Ishikawa (cell line): Measurements from ENCODE around the gene UBAC2.

Source experiments
- CEBPB ChIP-seq: IDR thresholded peaks from 2 replicates; pipeline ENCODE4 v1.6.1; 2012
- CREB1 ChIP-seq: IDR thresholded peaks from 2 replicates; pipeline ENCODE4 v1.6.1; 2012; ENCODE audit warnings: low read depth
- EP300 ChIP-seq: IDR thresholded peaks from 2 replicates; pipeline ENCODE4 v1.6.1; 2012; ENCODE audit warnings: borderline replicate concordance
- FOXM1 ChIP-seq: IDR thresholded peaks from 2 replicates; pipeline ENCODE4 v1.6.1; 2012; ENCODE audit warnings: low read depth, borderline replicate concordance
- MAX ChIP-seq: IDR thresholded peaks from 2 replicates; pipeline ENCODE4 v1.6.1; 2012
- NFIC ChIP-seq: IDR thresholded peaks from 2 replicates; pipeline ENCODE4 v1.6.1; 2012
- RAD21 ChIP-seq: IDR thresholded peaks from 2 replicates; pipeline ENCODE4 v1.6.1; 2012; ENCODE audit warnings: low read depth
- REST ChIP-seq: IDR thresholded peaks from 2 replicates; pipeline ENCODE4 v1.6.1; 2012; ENCODE audit warnings: low read depth, mild to moderate bottlenecking
- TAF1 ChIP-seq: IDR thresholded peaks from 2 replicates; pipeline ENCODE4 v1.6.1; 2012; ENCODE audit warnings: low read depth, mild to moderate bottlenecking
- TEAD4 ChIP-seq: IDR thresholded peaks from 2 replicates; pipeline ENCODE4 v1.6.1; 2012
- YY1 ChIP-seq: IDR thresholded peaks from 2 replicates; pipeline ENCODE4 v1.6.1; 2012; ENCODE audit warnings: low read depth
- ZBTB7A ChIP-seq: IDR thresholded peaks from 2 replicates; pipeline ENCODE4 v1.6.1; 2012; ENCODE audit warnings: low read depth

GRCh38 chr13:99351772-99352171 lies 151.1 kb downstream of the UBAC2 start:
- TF ChIP-seq RAD21 (no peak), CEBPB (no peak), TAF1 (no peak), ZBTB7A (no peak), EP300 (no peak), MAX (no peak), NFIC (no peak), FOXM1 (no peak), YY1 (no peak), REST (no peak), CREB1 (no peak), TEAD4 (no peak)
